Right forelimb (tissue), 1 donor: ENCODE results near the gene TCN2.
"Not testable (repeated sequence)": the region's sequence is repeated elsewhere in the genome, so short reads cannot be mapped to it uniquely, and the experiment has no call there.

Experiments used
- DNase-seq: peaks from one replicate; pipeline ENCODE4 v3.0.0-alpha.2; 2018

Gene TCN2

DNA sequence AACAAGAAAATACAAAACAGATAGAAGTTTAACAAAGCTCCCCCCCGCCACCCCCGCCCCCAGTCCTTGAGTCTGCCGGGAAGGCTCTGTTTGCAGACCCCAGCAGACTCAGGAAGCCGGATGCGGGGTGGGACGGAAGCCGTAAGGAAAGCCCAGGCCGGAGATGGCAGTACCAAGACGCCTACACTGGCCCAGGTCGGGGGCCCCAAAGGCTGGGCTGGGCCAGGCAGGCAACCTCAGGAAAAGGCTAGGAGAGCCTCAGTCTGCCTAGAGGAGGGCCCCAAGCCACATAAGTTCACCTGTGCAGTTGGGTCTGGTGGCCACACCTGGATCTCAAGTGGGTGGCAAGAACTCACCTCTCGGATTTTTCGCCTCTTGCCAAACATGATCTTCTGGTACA is 28.5 kb upstream of the TCN2 start:
- no peak for DNase-seq

- DNase-seq: no peak
These were observed 26.1 kb upstream of the TCN2 start for GRCh38 chr22:30580896-30581295.

DNA sequence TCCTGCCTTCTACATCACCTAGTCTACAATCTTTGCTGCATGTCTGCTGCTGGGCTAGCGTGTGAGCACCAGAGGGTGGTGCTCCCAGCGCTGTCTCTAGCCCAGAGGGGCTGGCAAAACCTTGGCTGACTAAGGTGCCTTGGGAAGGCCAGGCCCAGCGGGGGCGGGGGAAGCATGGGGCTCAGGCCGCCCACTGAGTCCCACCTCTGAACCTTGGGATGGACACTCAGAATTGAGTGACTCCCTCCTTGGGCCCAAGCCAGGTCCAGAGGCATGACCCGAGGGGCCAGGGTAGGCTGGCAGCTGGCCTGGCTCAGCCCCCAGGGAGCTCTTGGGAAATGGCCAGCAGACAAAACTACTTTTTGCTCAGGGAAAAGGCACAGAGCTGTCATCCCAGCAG is 24.9 kb upstream of the TCN2 start:
- DNase-seq: no peak

DNA sequence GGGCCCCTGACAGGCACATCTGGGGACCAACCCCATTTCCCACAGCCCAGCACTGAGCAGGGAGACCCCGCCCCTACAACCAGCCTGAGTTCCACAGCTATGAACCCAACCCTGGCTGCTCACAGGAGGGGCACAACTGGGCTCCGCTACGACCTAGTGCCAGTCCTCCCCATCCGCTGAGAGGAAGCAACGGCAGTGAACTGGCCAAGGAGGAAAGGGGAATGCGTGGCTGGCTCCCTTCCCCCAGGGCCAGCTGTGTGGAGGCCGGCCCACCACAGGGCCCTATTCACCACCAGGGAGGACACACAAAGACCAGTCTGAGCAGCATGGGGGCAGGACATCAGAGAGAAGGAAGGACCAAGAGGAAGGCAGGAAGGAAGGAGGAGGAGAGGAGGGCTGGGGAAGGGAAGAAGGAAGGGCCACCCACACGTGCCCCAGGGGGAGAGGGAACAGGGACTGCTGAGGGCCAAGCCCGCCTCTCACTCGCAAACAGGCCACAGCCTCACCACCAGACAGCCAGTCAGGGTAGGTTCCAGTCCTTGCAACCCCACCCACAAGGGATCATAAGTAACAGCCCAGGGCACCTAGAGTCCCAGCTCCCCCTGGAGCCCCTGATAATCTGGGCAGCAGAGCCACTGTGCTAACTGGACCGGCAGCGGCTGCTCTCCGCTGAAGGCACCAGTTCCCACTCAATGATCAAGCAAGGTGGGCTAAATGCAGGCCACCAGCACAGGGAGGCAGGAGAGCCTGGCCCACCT is 24.0 kb upstream of the TCN2 start:
- DNase-seq: no peak

DNA sequence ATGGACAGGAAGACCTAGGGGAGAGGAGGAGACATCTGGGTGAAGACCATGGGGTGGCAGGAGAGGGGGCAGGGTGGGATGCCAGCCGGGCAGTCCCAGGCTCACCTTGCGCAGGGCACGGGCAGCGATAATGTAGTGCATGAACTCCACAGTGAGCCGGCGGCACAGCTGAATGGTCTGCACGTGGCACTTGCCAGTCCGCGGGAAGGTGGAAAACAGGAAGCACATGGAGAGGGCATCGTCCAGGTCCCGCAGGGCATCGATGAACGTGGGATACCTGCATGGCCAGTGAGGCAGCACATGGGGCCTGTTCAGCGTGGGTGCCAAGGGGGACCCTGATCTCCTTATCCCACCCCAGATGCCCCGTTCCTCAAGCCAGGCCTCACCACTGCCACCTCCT is 22.5 kb upstream of the TCN2 start:
- no peak for DNase-seq

- no peak for DNase-seq
These were observed 20.6 kb upstream of the TCN2 start for GRCh38 chr22:30586414-30586813.

GRCh38 chr22:30591191-30591587 is 15.8 kb upstream of the TCN2 start:
- no peak for DNase-seq

GRCh38 chr22:30591588-30592359 is 15.2 kb upstream of the TCN2 start, which contains the start of gene PES1:
Gene PES1, minus strand, starts transcription at chr22:30591910. Its CDS starts 77 bp downstream, at chr22:30591833.
- peak; percentile 96 for DNase-seq

DNA sequence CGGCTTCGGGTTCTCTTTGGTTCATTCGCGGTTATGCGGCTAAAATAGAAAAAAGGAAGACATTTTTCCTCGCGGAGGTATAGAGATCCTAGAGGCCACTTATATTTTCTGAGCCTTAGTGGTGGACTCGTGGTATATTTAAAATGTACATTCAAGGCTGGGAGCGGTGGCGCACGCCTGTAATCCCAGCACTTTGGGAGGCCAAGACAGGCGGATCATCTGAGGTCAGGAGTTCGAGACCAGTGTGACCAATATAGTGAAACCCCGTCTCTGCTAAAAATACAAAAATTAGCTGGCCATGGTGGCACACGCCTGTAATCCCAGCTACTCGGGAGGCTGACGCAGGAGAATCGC is 14.6 kb upstream of the TCN2 start:
- not testable (repeated sequence) for DNase-seq

- DNase-seq: no peak
These were observed 10.8 kb upstream of the TCN2 start for GRCh38 chr22:30596199-30596598.

GRCh38 chr22:30596886-30597285 is 10.1 kb upstream of the TCN2 start:
- no peak for DNase-seq

GRCh38 chr22:30598986-30599385 is 8.0 kb upstream of the TCN2 start:
- DNase-seq: no peak

DNA sequence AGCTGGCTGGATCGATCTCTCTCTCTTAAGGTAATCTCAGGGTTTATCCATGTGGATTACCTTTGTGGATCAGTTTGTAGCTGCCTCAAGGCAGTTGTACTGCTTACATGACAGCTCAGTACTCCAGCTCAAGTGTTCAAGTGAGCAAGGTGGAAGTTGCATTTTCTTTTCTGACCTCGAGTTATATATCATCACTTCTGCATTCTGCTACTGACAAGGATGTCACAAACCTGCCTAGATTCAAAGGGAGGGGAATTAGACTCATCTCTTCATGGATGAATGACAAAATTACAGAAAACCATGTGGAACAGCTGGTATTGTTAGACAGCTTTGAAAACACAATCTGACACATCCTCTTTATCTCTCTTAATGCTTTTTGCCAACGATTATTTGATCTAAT is 6.1 kb upstream of the TCN2 start:
- DNase-seq: no peak

- no peak for DNase-seq
These were observed 5.5 kb upstream of the TCN2 start for GRCh38 chr22:30601464-30601863.

GRCh38 chr22:30602049-30602448 is 4.9 kb upstream of the TCN2 start:
- DNase-seq: no peak

GRCh38 chr22:30603801-30604200 is 3.2 kb upstream of the TCN2 start:
- no peak for DNase-seq

GRCh38 chr22:30604723-30605122 is 2.3 kb upstream of the TCN2 start:
- DNase-seq: no peak

DNA sequence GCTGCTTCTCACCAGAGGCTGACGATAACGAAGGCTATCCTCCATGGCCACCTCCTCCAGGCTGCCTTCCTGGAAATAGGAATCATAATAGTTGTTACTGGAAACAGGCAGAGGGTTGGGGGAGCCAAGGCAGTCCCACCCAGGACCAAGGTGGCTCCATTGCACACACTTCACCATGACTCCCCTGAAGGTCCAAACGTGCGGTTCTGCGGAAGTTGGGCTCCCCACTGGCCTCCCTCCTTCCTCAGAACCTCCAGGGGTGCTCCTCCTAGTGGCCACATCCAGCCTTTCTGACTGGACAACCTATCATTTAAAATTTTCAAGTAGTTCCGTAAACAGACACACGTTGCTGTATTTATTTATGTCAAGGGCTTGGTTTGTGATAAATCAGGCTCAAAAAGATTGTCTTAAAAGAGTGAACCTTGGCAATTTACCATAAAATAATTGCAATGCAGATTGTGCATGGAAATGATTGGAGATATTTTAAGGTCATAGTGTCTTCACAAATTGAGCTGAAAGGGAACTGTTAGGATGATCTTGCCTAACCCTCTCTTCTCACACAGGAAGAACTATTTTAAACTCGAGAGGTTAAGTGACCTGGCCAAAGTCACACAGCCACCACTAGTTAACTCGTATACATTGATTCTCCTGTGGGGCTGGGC is 1.4 kb upstream of the TCN2 start:
- DNase-seq: peak; percentile 60

- no peak for DNase-seq
These were observed 441 bp downstream of the TCN2 start for GRCh38 chr22:30607300-30607930.

GRCh38 chr22:30607939-30608338 is 965 bp downstream of the TCN2 start:
- DNase-seq: no peak

DNA sequence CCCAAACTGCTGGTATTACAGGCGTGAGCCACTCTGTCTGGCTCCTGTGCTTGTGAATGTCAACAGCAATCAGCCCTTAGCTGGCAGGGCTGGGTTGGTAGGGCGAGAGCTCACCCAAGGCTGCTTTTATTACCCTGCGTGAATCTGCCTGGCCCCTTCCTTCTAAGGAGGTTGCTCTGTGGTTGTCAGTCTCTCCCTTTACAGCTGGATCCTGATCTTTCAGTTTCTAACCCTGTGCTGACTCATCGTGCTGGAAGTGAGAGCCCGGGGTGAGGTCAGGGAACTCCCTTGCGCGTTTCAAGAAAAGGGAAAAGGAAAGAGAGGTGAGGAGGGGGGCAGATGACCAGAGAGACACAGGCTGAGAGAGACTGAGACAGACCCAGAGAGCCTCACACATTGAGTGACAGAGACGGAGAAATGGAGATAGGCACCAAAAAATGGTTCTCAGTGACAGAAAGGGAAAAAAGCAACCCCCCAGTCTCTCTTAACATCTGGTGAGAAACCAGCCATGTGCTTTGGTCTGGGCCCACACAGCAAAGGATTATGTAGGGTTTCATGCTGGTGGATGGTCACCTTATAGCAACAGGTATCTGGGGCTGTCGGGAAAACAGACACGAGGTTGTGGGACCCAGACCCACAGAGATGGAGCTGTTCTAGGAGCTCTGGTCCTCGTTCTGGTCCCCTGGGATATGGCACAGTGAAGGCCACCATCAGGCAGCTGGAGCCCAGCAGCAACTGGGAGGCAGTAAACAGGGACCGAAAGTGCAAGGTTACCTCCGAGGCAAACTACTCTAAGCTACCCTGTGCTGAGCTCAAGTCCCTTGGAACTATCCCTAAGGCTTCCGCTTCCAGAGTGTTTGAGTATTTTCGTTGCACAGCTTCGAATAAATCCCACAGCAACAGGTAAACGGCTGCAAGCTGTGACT is 2.5 kb downstream of the TCN2 start:
- no peak for DNase-seq

- DNase-seq: no peak
These were observed 3.3 kb downstream of the TCN2 start for GRCh38 chr22:30610299-30610698.
